Suppressor macrophage treated with lipopolysaccharide for 1 hour (primary cell): ENCODE measurements around the gene FHIP1A.

Source experiments
- DNase-seq, 3 donors: peaks; one replicate each; pipeline ENCODE4 v3.0.0-alpha.2; 2020 to 2022

FHIP1A gene

GRCh38 chr4:151418385-151418784 lies 9.4 kb downstream of the FHIP1A start:
- peak in 1 of 3 donors; percentile 29 for DNase-seq

GRCh38 chr4:151418856-151419255 lies 9.9 kb downstream of the FHIP1A start:
- DNase-seq, result no peak

GRCh38 chr4:151420250-151420807 lies 11.4 kb downstream of the FHIP1A start:
- DNase-seq, result peak; percentile 5 to 29 (median 25)

- no peak for DNase-seq
Observed at GRCh38 chr4:151422854-151423253, 13.9 kb downstream of the FHIP1A start.

GRCh38 chr4:151426513-151426912 lies 17.5 kb downstream of the FHIP1A start:
- no peak for DNase-seq

GRCh38 chr4:151427266-151427665 lies 18.3 kb downstream of the FHIP1A start:
- DNase-seq, result no peak

- no peak for DNase-seq
Observed at GRCh38 chr4:151428346-151428745, 19.4 kb downstream of the FHIP1A start.

GRCh38 chr4:151429957-151430570 lies 21.1 kb downstream of the FHIP1A start:
- no peak for DNase-seq

- DNase-seq, result no peak
Observed at GRCh38 chr4:151430740-151431457, 21.9 kb downstream of the FHIP1A start.

- DNase-seq, result no peak
Observed at GRCh38 chr4:151431728-151432127, 22.8 kb downstream of the FHIP1A start.

- DNase-seq, result no peak
Observed at GRCh38 chr4:151432654-151433053, 23.7 kb downstream of the FHIP1A start.

- DNase-seq, result no peak
Observed at GRCh38 chr4:151434183-151434860, 25.3 kb downstream of the FHIP1A start.

GRCh38 chr4:151436093-151436518 lies 27.1 kb downstream of the FHIP1A start:
- DNase-seq, result no peak

- no peak for DNase-seq
Observed at GRCh38 chr4:151437505-151437904, 28.5 kb downstream of the FHIP1A start.

- DNase-seq, result no peak
Observed at GRCh38 chr4:151438154-151438553, 29.2 kb downstream of the FHIP1A start.

GRCh38 chr4:151439320-151439719 lies 30.3 kb downstream of the FHIP1A start:
- no peak for DNase-seq

GRCh38 chr4:151442002-151442401 lies 33.0 kb downstream of the FHIP1A start:
- no peak for DNase-seq

- no peak for DNase-seq
Observed at GRCh38 chr4:151443247-151443646, 34.3 kb downstream of the FHIP1A start.

GRCh38 chr4:151443752-151444151 lies 34.8 kb downstream of the FHIP1A start:
- no peak for DNase-seq

GRCh38 chr4:151446208-151446607 lies 37.2 kb downstream of the FHIP1A start:
- DNase-seq, result no peak

GRCh38 chr4:151454513-151454912 lies 45.5 kb downstream of the FHIP1A start:
- DNase-seq, result no peak

GRCh38 chr4:151455212-151455611 lies 46.2 kb downstream of the FHIP1A start:
- DNase-seq, result no peak

GRCh38 chr4:151458148-151458547 lies 49.2 kb downstream of the FHIP1A start:
- no peak for DNase-seq
